B cell (primary cell): Measurements from ENCODE around the gene SEMA4D. TPM values are rescaled to one million over a fixed set of nuclear protein-coding genes. Genes with fewer than 3 reads are reported as not detected.

Experiments used
- ATAC-seq: fragments of 200-7000 bp; cut with Tn5 transposase; one replicate; pipeline ENCODE4 v1.10.0; 2021; ENCODE audit warnings: low read depth, mild to moderate bottlenecking, moderate number of reproducible peaks, moderate library complexity
- CTCF ChIA-PET: fragments of 350-600 bp; sonication (Branson Sonifier 250); formaldehyde crosslinking; loops from one replicate; lab custom pipeline; 2021; ENCODE audit warnings: antibody characterized with exemption, inconsistent platforms; lab: Charles Lee
- POLR2A ChIA-PET: fragments of 350-600 bp; sonication (Branson Sonifier 250); formaldehyde crosslinking; loops from one replicate; lab custom pipeline; 2021; ENCODE audit warnings: antibody characterized with exemption; lab: Charles Lee
- DNase-seq: peaks from one replicate; pipeline ENCODE4 v3.0.0; 2013
- H2AFZ ChIP-seq: 2 replicates; pipeline ENCODE4 v1.6.1; 2012; ENCODE audit warnings: mild to moderate bottlenecking, low read depth, low read length; ENCODE audit not compliant: insufficient read depth, poor library complexity, severe bottlenecking
- H3K27ac ChIP-seq, 2 donors: 1 replicate in 1 of 2; 2 replicates in 1 of 2; pipeline ENCODE4 v1.5.1; 2012 to 2013; ENCODE audit warnings: low read length in 2 of 2, mild to moderate bottlenecking in 2 of 2, moderate library complexity in 1 of 2
- H3K27me3 ChIP-seq, 4 experiments: fragments of 200-600 bp in 1 of 4; sonication (generic) in 1 of 4; replicated peaks in 1 of 4; 1 replicate in 2 of 4; 2 replicates in 2 of 4; pipeline versions ENCODE4 v1.6.1 to v1.7.0; 2013 to 2016; ENCODE audit warnings: low read length in 3 of 4, mild to moderate bottlenecking in 2 of 4, mixed read lengths in 1 of 4, moderate library complexity in 1 of 4; ENCODE audit not compliant: insufficient read depth in 4 of 4, control insufficient read depth in 3 of 4; ENCODE audit errors: control extremely low read depth in 1 of 4
- H3K36me3 ChIP-seq, 2 experiments: replicated peaks in 1 of 2; 1 replicate in 1 of 2; 2 replicates in 1 of 2; pipeline versions ENCODE4 v1.6.1 to v1.7.1; 2013; ENCODE audit warnings: low read length in 1 of 2; ENCODE audit not compliant: insufficient read depth in 2 of 2, control insufficient read depth in 1 of 2; ENCODE audit errors: control extremely low read depth in 1 of 2, extremely low read depth in 1 of 2
- H3K4me1 ChIP-seq, 2 donors: fragments of 200-600 bp in 1 of 2; sonication (generic) in 1 of 2; 1 replicate in 1 of 2; 2 replicates in 1 of 2; pipeline versions ENCODE4 v1.5.1 to v1.6.1; 2013 to 2017; ENCODE audit warnings: low read length in 2 of 2; ENCODE audit not compliant: control insufficient read depth in 2 of 2, insufficient read depth in 2 of 2
- H3K4me2 ChIP-seq: replicated peaks from 2 replicates; pipeline ENCODE3; 2012; ENCODE audit warnings: mild to moderate bottlenecking, low read depth, low read length; ENCODE audit not compliant: poor library complexity, severe bottlenecking
- H3K4me3 ChIP-seq, 5 experiments: fragments of 200-600 bp in 1 of 5; sonication (generic) in 1 of 5; 1 replicate in 3 of 5; 2 replicates in 2 of 5; pipeline versions ENCODE4 v1.5.1 to v1.7.0; 2011 to 2016; ENCODE audit warnings: low read length in 4 of 5, mild to moderate bottlenecking in 4 of 5, low read depth in 2 of 5, control low read depth in 1 of 5, moderate library complexity in 1 of 5; ENCODE audit not compliant: insufficient read depth in 1 of 5; ENCODE audit errors: control extremely low read depth in 1 of 5, extremely low read depth in 1 of 5
- H3K79me2 ChIP-seq: fragments of 200-600 bp; sonication (generic); one replicate; pipeline ENCODE4 v1.6.0; 2016; ENCODE audit warnings: low read length; ENCODE audit not compliant: control insufficient read depth, insufficient read depth
- H3K9ac ChIP-seq: fragments of 200-600 bp; sonication (generic); 2 replicates; pipeline ENCODE4 v1.6.1; 2017; ENCODE audit warnings: mild to moderate bottlenecking, low read length, moderate library complexity
- H3K9me3 ChIP-seq, 3 donors: one replicate each; pipeline versions ENCODE4 v1.6.1 to v1.7.1; 2013; ENCODE audit warnings: low read length in 2 of 3; ENCODE audit not compliant: control insufficient read depth in 2 of 3, insufficient read depth in 1 of 3; ENCODE audit errors: control extremely low read depth in 1 of 3
- H4K20me1 ChIP-seq: 2 replicates; pipeline ENCODE4 v1.6.0; 2012; ENCODE audit warnings: mild to moderate bottlenecking, low read length; ENCODE audit not compliant: insufficient read depth, control insufficient read depth, poor library complexity, severe bottlenecking
- H3K27ac Mint-ChIP-seq: one replicate; pipeline ENCODE4 v1.8.0; 2021; ENCODE audit warnings: mixed read lengths
- H3K27me3 Mint-ChIP-seq: one replicate; pipeline ENCODE4 v1.8.0; 2021; ENCODE audit warnings: mixed read lengths
- H3K4me1 Mint-ChIP-seq: one replicate; pipeline ENCODE4 v1.8.0; 2021; ENCODE audit warnings: mixed read lengths
- H3K4me3 Mint-ChIP-seq: one replicate; pipeline ENCODE4 v1.8.0; 2021; ENCODE audit warnings: mixed read lengths
- H3K9me3 Mint-ChIP-seq: one replicate; pipeline ENCODE4 v1.8.0; 2022; ENCODE audit warnings: mixed read lengths; ENCODE audit not compliant: insufficient read depth
- EZH2 ChIP-seq: IDR thresholded peaks from 2 replicates; pipeline ENCODE4 v1.6.1; 2012; ENCODE audit warnings: borderline replicate concordance, low read depth, mild to moderate bottlenecking, moderate library complexity, low read length; ENCODE audit not compliant: insufficient read depth, poor library complexity, severe bottlenecking
- WGBS: methylation state at CpG from one replicate; pipeline ENCODE4 v1.1.5; 2013; ENCODE audit warnings: missing lambda C conversion rate; ENCODE audit not compliant: insufficient coverage; 5-methylcytosine and 5-hydroxymethylcytosine counted together
- intact Hi-C: fragments of 100-400 bp; cut with micrococcal nuclease; formaldehyde crosslinking; loops from one replicate; pipeline ENCODE4 v1.10.0; 2022
- polyA plus RNA-seq: library from polyadenylated mRNA; depleted of rRNA; stranded (reverse); fragments of >200 nt; gene quantifications from 2 replicates; pipeline ENCODE4 v1.2.3, GENCODE V29; 2012
- total RNA-seq, 2 donors: library from RNA; stranded (reverse); fragments of 120-200 nt in 1 of 2; gene quantifications; 1 replicate in 1 of 2; 2 replicates in 1 of 2; pipeline versions ENCODE4 v1.2.3 to v1.2.4, GENCODE V29; 2013 to 2022
- TF ChIP-seq, protein P1 (sequence below): fragments of 200-600 bp; IDR thresholded peaks from one replicate; pipeline ENCODE4 v1.8.0; 2022; ENCODE audit warnings: antibody characterized with exemption, mild to moderate bottlenecking

SEMA4D gene
- total and polyA plus RNA-seq, 2 donors (not counting 1 experiment from before 2014, with no cell fraction given) = 53.6 to 231 TPM

DNA sequence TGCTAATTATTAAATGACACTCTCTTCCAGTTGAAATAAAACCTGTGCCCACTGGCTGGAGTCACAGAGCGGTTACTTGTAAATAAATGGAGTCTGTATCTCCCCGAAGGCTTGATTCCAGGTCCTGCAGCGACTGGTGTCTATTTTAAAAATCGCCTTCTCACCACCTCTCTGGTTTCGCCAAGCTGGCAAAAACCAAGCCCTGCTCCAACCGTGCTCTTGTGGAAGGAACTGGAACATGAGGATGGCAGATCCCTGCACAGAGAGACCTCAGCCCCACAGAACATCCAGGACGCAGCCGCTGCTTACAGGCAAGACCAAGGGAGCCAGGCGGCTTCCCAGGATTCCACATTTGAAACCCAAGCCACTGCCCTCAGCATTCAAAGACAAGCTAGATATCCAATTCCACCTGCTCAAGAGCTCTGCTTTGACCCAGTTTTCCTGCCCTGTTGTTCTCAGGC is 15.0 kb downstream of the SEMA4D start:
- POLR2A ChIA-PET = no interaction called here
- ATAC-seq = no peak
- H3K27ac Mint-ChIP-seq = peak overlapping the region; percentile 93
- H3K4me1 ChIP-seq = peaks cover 52 to 58% of the 10 kb centered on the region in 2 donors
- peaks cover 86% of the 10 kb centered on the region for H3K79me2 ChIP-seq
- H3K4me1 Mint-ChIP-seq = peaks cover 84% of the 10 kb centered on the region
- peaks cover 47% of the 10 kb centered on the region for H4K20me1 ChIP-seq
- H2AFZ ChIP-seq = no peak overlapping the region
- no peaks in the 10 kb centered on the region for H3K27me3 ChIP-seq
- no peaks in the 10 kb centered on the region for H3K9me3 Mint-ChIP-seq
- CTCF ChIA-PET = interaction anchor here (4.3 kb wide), 1 partner anchor 66 kb away, joined by 36 read pairs; no protein-coding TSS in a partner anchor
- intact Hi-C loops = no loop called here
- peak overlapping the region; percentile 91 for H3K4me3 Mint-ChIP-seq
- H3K4me2 ChIP-seq = peak overlapping the region; percentile 85
- DNase-seq = no peak
- TF ChIP-seq, protein P1, sequence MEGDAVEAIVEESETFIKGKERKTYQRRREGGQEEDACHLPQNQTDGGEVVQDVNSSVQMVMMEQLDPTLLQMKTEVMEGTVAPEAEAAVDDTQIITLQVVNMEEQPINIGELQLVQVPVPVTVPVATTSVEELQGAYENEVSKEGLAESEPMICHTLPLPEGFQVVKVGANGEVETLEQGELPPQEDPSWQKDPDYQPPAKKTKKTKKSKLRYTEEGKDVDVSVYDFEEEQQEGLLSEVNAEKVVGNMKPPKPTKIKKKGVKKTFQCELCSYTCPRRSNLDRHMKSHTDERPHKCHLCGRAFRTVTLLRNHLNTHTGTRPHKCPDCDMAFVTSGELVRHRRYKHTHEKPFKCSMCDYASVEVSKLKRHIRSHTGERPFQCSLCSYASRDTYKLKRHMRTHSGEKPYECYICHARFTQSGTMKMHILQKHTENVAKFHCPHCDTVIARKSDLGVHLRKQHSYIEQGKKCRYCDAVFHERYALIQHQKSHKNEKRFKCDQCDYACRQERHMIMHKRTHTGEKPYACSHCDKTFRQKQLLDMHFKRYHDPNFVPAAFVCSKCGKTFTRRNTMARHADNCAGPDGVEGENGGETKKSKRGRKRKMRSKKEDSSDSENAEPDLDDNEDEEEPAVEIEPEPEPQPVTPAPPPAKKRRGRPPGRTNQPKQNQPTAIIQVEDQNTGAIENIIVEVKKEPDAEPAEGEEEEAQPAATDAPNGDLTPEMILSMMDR = no peak
- TF ChIP-seq EZH2 = no peak
- 89% methylated on average over 5 of the region's 9 CpGs for WGBS
- H3K27me3 Mint-ChIP-seq = no peaks in the 10 kb centered on the region
- peak overlapping the region in 1 of 2 donors; percentile 84 for H3K27ac ChIP-seq
- no peak overlapping the region for H3K9ac ChIP-seq
- peaks cover 0 to 9% (median 0%) of the 10 kb centered on the region in 3 donors for H3K9me3 ChIP-seq
- H3K36me3 ChIP-seq = peaks cover 2 to 27% of the 10 kb centered on the region in 2 experiments
- H3K4me3 ChIP-seq = no peak overlapping the region

DNA sequence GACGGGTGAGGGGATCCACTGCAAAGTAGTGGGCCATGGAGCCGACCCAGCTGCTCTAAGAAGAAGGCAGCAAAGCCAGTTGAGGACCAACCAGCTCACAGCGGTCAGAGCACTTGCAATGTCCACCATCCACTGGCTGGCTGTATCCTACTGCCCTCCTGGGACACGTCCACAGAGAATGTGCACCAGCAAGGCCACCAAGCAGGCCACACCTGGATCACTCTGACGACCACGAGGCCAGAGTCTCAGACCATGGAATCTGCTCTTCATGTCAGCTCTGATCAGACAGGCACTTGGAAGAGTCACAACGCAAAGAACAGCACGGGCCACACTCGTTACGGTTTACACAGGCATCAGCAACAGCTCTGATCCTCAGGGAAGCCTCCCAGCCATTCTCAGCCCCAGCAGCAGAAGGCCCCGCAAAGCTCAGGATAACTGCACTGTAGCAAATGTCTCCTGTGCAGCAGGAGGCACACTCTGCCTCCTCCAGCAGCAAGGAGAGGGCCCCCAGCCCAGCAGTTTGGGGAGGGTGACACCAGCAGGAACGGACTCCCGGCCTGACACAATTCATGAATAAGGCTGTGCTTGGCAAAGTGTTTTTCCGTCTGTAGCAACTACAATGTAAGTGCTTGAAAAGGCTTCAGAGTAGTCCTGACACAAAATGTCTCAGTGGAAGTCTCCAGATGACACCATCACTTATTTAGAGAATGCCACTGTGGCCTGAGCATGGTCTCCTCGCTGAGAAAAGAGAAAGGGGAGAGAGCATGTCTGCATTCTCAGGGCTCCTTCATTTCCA is 15.7 kb downstream of the SEMA4D start:
- CTCF ChIA-PET = interaction anchor here (4.3 kb wide), 1 partner anchor 67 kb away, joined by 36 read pairs; no protein-coding TSS in a partner anchor
- H3K79me2 ChIP-seq = peaks cover 88% of the 10 kb centered on the region

More for the DNA sequence above, 15.7 kb downstream of the SEMA4D start:
- Mint-ChIP-seq H3K4me1 (peaks cover 85% of the 10 kb centered on the region), H3K9me3 (no peaks in the 10 kb centered on the region), H3K27ac (peak overlapping the region; percentile 73), H3K4me3 (peak overlapping the region; percentile 91), H3K27me3 (no peaks in the 10 kb centered on the region)
- peaks cover 0 to 9% (median 0%) of the 10 kb centered on the region in 3 donors for H3K9me3 ChIP-seq
- H3K4me3 ChIP-seq = no peak overlapping the region
- intact Hi-C loops = no loop called here
- WGBS = 71% methylated on average over 13 of the region's 15 CpGs
- H3K36me3 ChIP-seq = peaks cover 2 to 30% of the 10 kb centered on the region in 2 experiments
- POLR2A ChIA-PET = no interaction called here
- peak overlapping the region in 1 of 2 donors; percentile 84 for H3K27ac ChIP-seq
- H3K9ac ChIP-seq = no peak overlapping the region
- ATAC-seq = no peak
- peak overlapping the region; percentile 6 for H3K4me2 ChIP-seq
- TF ChIP-seq, protein P1 = no peak
- TF ChIP-seq EZH2 = no peak
- peaks cover 59 to 65% of the 10 kb centered on the region in 2 donors for H3K4me1 ChIP-seq
- no peaks in the 10 kb centered on the region for H3K27me3 ChIP-seq
- peaks cover 52% of the 10 kb centered on the region for H4K20me1 ChIP-seq
- no peak for DNase-seq
- H2AFZ ChIP-seq = no peak overlapping the region
